HepG2 (cell line): ENCODE results near the gene SPHK1. TPM values are rescaled to one million over a fixed set of nuclear protein-coding genes. Genes with fewer than 3 reads are reported as not detected.

ENCODE experiments used
- IKZF4 ChIP-seq: sonication (generic); formaldehyde crosslinking; IDR thresholded peaks from 2 replicates; pipeline ENCODE4 v1.5.1; 2020; ENCODE audit warnings: borderline replicate concordance, mild to moderate bottlenecking, low read depth, missing genetic modification reagents; ENCODE audit errors: not compliant biosample characterization
- MAFG ChIP-seq: sonication (generic); formaldehyde crosslinking; IDR thresholded peaks from 2 replicates; pipeline ENCODE4 v1.5.1; 2020; ENCODE audit warnings: mild to moderate bottlenecking, missing genetic modification reagents
- MAZ ChIP-seq, 2 experiments: sonication (generic) in 1 of 2; formaldehyde crosslinking in 1 of 2; IDR thresholded peaks; 2 replicates each; pipeline versions ENCODE4 v1.5.0 to v1.6.1; 2012 to 2020; ENCODE audit warnings: low read depth in 2 of 2, mild to moderate bottlenecking in 2 of 2, borderline replicate concordance in 1 of 2, improper control_type of control experiment in 1 of 2, low read length in 1 of 2, missing genetic modification reagents in 1 of 2, moderate library complexity in 1 of 2
- NR2C2 ChIP-seq: sonication (generic); formaldehyde crosslinking; IDR thresholded peaks from 2 replicates; pipeline ENCODE4 v1.4.0; 2020; ENCODE audit warnings: missing genetic modification reagents, mild to moderate bottlenecking, moderate library complexity, borderline replicate concordance
- PRDM4 ChIP-seq: sonication (generic); formaldehyde crosslinking; IDR thresholded peaks from 2 replicates; pipeline ENCODE4 v1.9.0; 2021; ENCODE audit warnings: missing genetic modification reagents, borderline replicate concordance
- TEAD2 ChIP-seq: sonication (generic); formaldehyde crosslinking; IDR thresholded peaks from 2 replicates; pipeline ENCODE4 v1.9.0; 2021; ENCODE audit warnings: missing genetic modification reagents
- THAP7 ChIP-seq: sonication (generic); formaldehyde crosslinking; IDR thresholded peaks from 2 replicates; pipeline ENCODE4 v1.8.1; 2023; ENCODE audit warnings: mild to moderate bottlenecking, missing genetic modification reagents
- TOPORS ChIP-seq: sonication (generic); formaldehyde crosslinking; IDR thresholded peaks from 2 replicates; pipeline ENCODE4 v1.8.0; 2023; ENCODE audit warnings: mild to moderate bottlenecking, missing genetic modification reagents
- ZBTB40 ChIP-seq, 2 experiments: fragments of 450-650 bp in 1 of 2; sonication (generic) in 1 of 2; formaldehyde crosslinking in 1 of 2; IDR thresholded peaks; 2 replicates each; pipeline versions ENCODE4 v1.6.1 to v1.8.0; 2016 to 2022; ENCODE audit warnings: antibody characterized with exemption in 1 of 2, mild to moderate bottlenecking in 1 of 2, missing genetic modification reagents in 1 of 2
- ZEB1 ChIP-seq: IDR thresholded peaks from 2 replicates; pipeline ENCODE4 v1.6.1; 2012; ENCODE audit warnings: mild to moderate bottlenecking, low read depth, inconsistent platforms; ENCODE audit not compliant: insufficient replicate concordance
- ZNF234 ChIP-seq: sonication (generic); formaldehyde crosslinking; conservative IDR thresholded peaks from 2 replicates; pipeline ENCODE4 v1.5.1; 2020; ENCODE audit warnings: mild to moderate bottlenecking, missing genetic modification reagents
- ZNF24 ChIP-seq: fragments of 450-650 bp; IDR thresholded peaks from 2 replicates; pipeline ENCODE4 v1.6.1; 2017; ENCODE audit warnings: antibody characterized with exemption, mild to moderate bottlenecking
- ZNF484 ChIP-seq: sonication (generic); formaldehyde crosslinking; IDR thresholded peaks from 2 replicates; pipeline ENCODE4 v1.5.1; 2020; ENCODE audit warnings: mild to moderate bottlenecking, low read depth, missing genetic modification reagents, borderline replicate concordance
- ZNF777 ChIP-seq: sonication (generic); formaldehyde crosslinking; IDR thresholded peaks from 2 replicates; pipeline ENCODE4 v1.4.0; 2020; ENCODE audit warnings: missing genetic modification reagents
- polyA plus RNA-seq, 8 experiments: library from polyadenylated mRNA; depleted of rRNA in 3 of 8; stranded (reverse) in 7 of 8; unstranded in 1 of 8; fragments of >200 nt; fragmentation: Illumina TruSeq in 4 of 8; extraction: Trizol in 4 of 8; gene quantifications; 2 replicates each; pipeline versions ENCODE4 v1.2.1 to v1.2.3, GENCODE V29; 2011 to 2016; ENCODE audit warnings: low read depth in 4 of 8, missing spikeins in 1 of 8, mixed read lengths in 1 of 8; ENCODE audit not compliant: insufficient read depth in 1 of 8
- total RNA-seq, 5 experiments: library from RNA; depleted of rRNA; stranded (reverse); fragments of >200 nt; fragmentation: Illumina TruSeq; extraction: Trizol; gene quantifications; 2 replicates each; pipeline ENCODE4 v1.2.3, GENCODE V29; 2016; ENCODE audit warnings: low read depth in 1 of 5

The SPHK1 gene
- total and polyA plus RNA-seq, 2 of the 13 experiments (the other 11 are each of a cell fraction or from before 2014, with no cell fraction given): 129 to 160 TPM

GRCh38 chr17:76385892-76386786, 1.7 kb downstream of the SPHK1 start (continued):
- TF ChIP-seq ZEB1: peak; percentile 27
- TF ChIP-seq ZNF777: peak; percentile 88
- peak; percentile 86 for TF ChIP-seq MAZ (IDR thresholded peaks at IDR 0.05; ENCODE audit: borderline replicate concordance, low read depth, low read length)
- TF ChIP-seq MAZ (CRISPR knock-in tag; IDR thresholded peaks at IDR 0.05; ENCODE audit: low read depth): peak; percentile 91
- peak; percentile 97; the same call in 1 of the 2 replicates for TF ChIP-seq ZNF484 (CRISPR knock-in tag)
- TF ChIP-seq PRDM4 (CRISPR knock-in tag): 0 out of 2 replicates have a peak, but pooled peaks have one; percentile 57
- no peak for TF ChIP-seq ZBTB40 (IDR thresholded peaks at IDR 0.05)
- peak; percentile 94 for TF ChIP-seq ZBTB40 (CRISPR knock-in tag; IDR thresholded peaks at IDR 0.05)
- peak; percentile 79 for TF ChIP-seq NR2C2 (CRISPR knock-in tag)
- TF ChIP-seq MAFG (CRISPR knock-in tag): no peak
- peak; percentile 99 for TF ChIP-seq TEAD2 (CRISPR knock-in tag)
- peak; percentile 97 for TF ChIP-seq THAP7 (CRISPR knock-in tag)
- peak; percentile 99 for TF ChIP-seq ZNF234 (CRISPR knock-in tag)
- peak; percentile 29; the same call in 1 of the 2 replicates for TF ChIP-seq ZNF24
- TF ChIP-seq TOPORS: peak; percentile 97
- peak; percentile 93 for TF ChIP-seq IKZF4 (CRISPR knock-in tag)
